Measurements from ENCODE around the gene SPTB.

Gene SPTB

GRCh38 chr14:64752909-64753308 lies 126.8 kb downstream of the SPTB start:
- no peak for DNase-seq (ENCODE audit: low read depth, low spot score)

- no peak for DNase-seq (ENCODE audit: low read depth, low spot score)
Measured at GRCh38 chr14:64748995-64749714, 130.6 kb downstream of the SPTB start.

GRCh38 chr14:64748521-64748920 lies 131.2 kb downstream of the SPTB start:
- no peak for DNase-seq (ENCODE audit: low read depth, low spot score)

GRCh38 chr14:64747327-64747726 lies 132.4 kb downstream of the SPTB start:
- no peak for DNase-seq (ENCODE audit: low read depth, low spot score)

- no peak for DNase-seq (ENCODE audit: low read depth, low spot score)
Measured at GRCh38 chr14:64746298-64747250, 133.1 kb downstream of the SPTB start.

- no peak for DNase-seq (ENCODE audit: low read depth, low spot score)
Measured at GRCh38 chr14:64745511-64746091, 134.1 kb downstream of the SPTB start.

GRCh38 chr14:64743061-64743460 lies 136.6 kb downstream of the SPTB start:
- DNase-seq (ENCODE audit: low read depth, low spot score), result no peak

GRCh38 chr14:64741961-64742360 lies 137.7 kb downstream of the SPTB start:
- no peak for DNase-seq (ENCODE audit: low read depth, low spot score)

GRCh38 chr14:64741200-64741599 lies 138.5 kb downstream of the SPTB start:
- DNase-seq (ENCODE audit: low read depth, low spot score), result no peak

GRCh38 chr14:64738281-64738804 lies 141.4 kb downstream of the SPTB start:
- no peak for DNase-seq (ENCODE audit: low read depth, low spot score)

- DNase-seq (ENCODE audit: low read depth, low spot score), result no peak
Measured at GRCh38 chr14:64737391-64738280, 142.1 kb downstream of the SPTB start.

- DNase-seq (ENCODE audit: low read depth, low spot score), result no peak
Measured at GRCh38 chr14:64736271-64737169, 143.2 kb downstream of the SPTB start.

GRCh38 chr14:64734990-64735389 lies 144.7 kb downstream of the SPTB start:
- DNase-seq (ENCODE audit: low read depth, low spot score), result no peak

GRCh38 chr14:64733899-64734298 lies 145.8 kb downstream of the SPTB start:
- no peak for DNase-seq (ENCODE audit: low read depth, low spot score)

- DNase-seq (ENCODE audit: low read depth, low spot score), result no peak
Measured at GRCh38 chr14:64733321-64733720, 146.4 kb downstream of the SPTB start.

GRCh38 chr14:64732536-64733120 lies 147.1 kb downstream of the SPTB start:
- no peak for DNase-seq (ENCODE audit: low read depth, low spot score)

GRCh38 chr14:64732066-64732465 lies 147.6 kb downstream of the SPTB start:
- no peak for DNase-seq (ENCODE audit: low read depth, low spot score)

GRCh38 chr14:64731141-64731581 lies 148.5 kb downstream of the SPTB start:
- DNase-seq (ENCODE audit: low read depth, low spot score), result no peak

- no peak for DNase-seq (ENCODE audit: low read depth, low spot score)
Measured at GRCh38 chr14:64730681-64731080, 149.0 kb downstream of the SPTB start.

GRCh38 chr14:64730061-64730440 lies 149.7 kb downstream of the SPTB start:
- DNase-seq (ENCODE audit: low read depth, low spot score), result no peak
